Measurements from ENCODE around the gene POM121C. TPM values are rescaled to one million over a fixed set of nuclear protein-coding genes. Genes with fewer than 3 reads are reported as not detected.
A peak's percentile ranks its signal among the peaks of the same experiment; 100 is the strongest.
"Not testable (repeated sequence)": the region's sequence is repeated elsewhere in the genome, so short reads cannot be mapped to it uniquely, and the experiment has no call there.

POM121C gene
- total and polyA plus RNA-seq, 2 donors: 8.2 to 15.4 TPM

DNA sequence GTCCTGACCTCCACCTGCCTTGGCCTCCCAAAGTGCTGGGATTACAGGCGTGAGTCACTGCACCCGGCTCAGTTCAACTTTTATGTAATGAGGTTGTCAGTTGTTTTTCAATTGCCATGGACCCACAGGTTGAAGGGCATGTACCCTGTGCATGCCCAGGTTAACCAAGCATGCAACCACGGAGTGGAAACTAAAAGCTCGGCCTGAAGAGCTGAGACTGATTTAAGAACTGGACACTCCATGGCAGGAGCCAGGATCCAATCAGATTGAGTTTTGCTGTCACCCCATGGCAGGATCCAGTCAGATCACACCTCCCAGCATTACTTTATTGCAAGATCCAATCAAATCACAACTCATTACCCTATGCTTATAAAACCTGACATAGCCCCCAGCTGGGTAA is 22.9 kb upstream of the POM121C start:
- H3K4me3 ChIP-seq (ENCODE audit: low read length in 2 of 2); H3K27me3 ChIP-seq (ENCODE audit: control insufficient read depth in 2 of 2, insufficient read depth in 1 of 2, low read length in 1 of 2); H3K36me3 ChIP-seq (ENCODE audit: control insufficient read depth in 2 of 2, insufficient read depth in 2 of 2, low read length in 1 of 2); H3K9me3 ChIP-seq (ENCODE audit: control insufficient read depth in 2 of 2, insufficient read depth in 1 of 2, low read length in 1 of 2); H3K4me1 ChIP-seq (ENCODE audit: control insufficient read depth in 2 of 2, insufficient read depth in 2 of 2, low read length in 2 of 2); H3K27ac ChIP-seq (ENCODE audit: low read depth in 1 of 2, low read length in 1 of 2); DNase-seq (ENCODE audit: low read depth in 6 of 9, low spot score in 9 of 9): not testable (repeated sequence)
- WGBS: 100% methylated on average over 2 of the region's 4 CpGs

DNA sequence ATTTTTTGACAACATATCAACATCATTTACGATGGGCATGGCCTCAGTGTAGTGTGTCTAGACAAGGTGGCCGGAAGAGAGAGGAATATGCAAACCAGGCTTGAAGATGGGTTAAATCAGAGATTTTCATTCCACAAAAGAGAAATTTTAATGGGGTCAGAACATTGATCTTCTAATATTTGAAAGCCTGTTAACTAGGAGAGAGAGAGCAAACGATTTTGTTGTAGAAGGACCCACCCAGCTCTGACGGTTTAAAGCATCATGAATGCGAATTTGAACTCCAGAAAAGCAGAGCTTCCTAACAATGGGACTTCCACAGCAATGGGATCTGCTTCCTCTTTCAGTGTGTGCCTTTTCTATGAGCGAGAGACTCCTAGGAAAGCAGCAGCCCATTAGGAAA is 5.9 kb upstream of the POM121C start, which contains the start of gene SPDYE5:
Gene SPDYE5, plus strand, starts transcription at position 301 of the 400 bp plus-strand sequence. CDS start 1,728 bp downstream, outside the sequence.
- not testable (repeated sequence) for H3K27me3 ChIP-seq (ENCODE audit: control insufficient read depth in 2 of 2, insufficient read depth in 1 of 2, low read length in 1 of 2); H3K36me3 ChIP-seq (ENCODE audit: control insufficient read depth in 2 of 2, insufficient read depth in 2 of 2, low read length in 1 of 2); H3K4me1 ChIP-seq (ENCODE audit: control insufficient read depth in 2 of 2, insufficient read depth in 2 of 2, low read length in 2 of 2); H3K9me3 ChIP-seq (ENCODE audit: control insufficient read depth in 2 of 2, insufficient read depth in 1 of 2, low read length in 1 of 2); H3K4me3 ChIP-seq (ENCODE audit: low read length in 2 of 2); DNase-seq (ENCODE audit: low read depth in 6 of 9, low spot score in 9 of 9); H3K27ac ChIP-seq (ENCODE audit: low read depth in 1 of 2, low read length in 1 of 2)
- 96% methylated on average over 5 of the region's 6 CpGs for WGBS

DNA sequence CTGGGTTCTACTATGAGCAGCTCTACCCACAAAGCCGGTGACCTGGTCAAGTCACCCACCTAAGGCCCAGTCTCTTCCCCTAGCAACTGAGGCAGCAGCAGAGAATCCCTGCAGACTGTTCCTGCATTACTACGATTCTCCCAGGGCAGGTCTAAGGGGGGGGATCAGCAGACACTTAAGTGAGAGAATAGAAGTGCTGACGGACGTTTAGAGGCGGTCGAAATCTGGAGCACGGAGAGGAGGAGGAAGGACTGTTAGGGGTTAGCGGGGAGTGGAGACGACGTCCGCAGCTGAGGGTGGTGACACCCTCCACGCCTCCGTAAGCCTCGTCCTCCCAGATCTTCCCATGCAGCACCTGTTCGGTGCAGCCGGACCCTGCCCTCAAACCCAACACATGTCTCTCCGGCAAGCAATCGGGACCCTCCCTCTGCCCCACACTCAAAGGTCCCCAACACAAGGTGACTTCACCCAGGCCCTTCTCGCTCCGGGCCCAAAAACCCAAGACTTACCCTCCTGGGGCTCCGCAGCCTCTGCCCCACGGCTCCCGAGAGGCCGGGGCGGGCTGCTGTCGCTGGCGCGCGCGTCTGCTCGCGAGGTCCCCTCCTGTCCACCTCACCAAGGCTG is 632 bp downstream of the POM121C start:
- DNase-seq (ENCODE audit: low read depth in 6 of 9, low spot score in 9 of 9): peak in 4 of 9 donors; percentile 0 to 13 (median 8)
- WGBS: 3% methylated on average over 32 of the region's 32 CpGs

DNA sequence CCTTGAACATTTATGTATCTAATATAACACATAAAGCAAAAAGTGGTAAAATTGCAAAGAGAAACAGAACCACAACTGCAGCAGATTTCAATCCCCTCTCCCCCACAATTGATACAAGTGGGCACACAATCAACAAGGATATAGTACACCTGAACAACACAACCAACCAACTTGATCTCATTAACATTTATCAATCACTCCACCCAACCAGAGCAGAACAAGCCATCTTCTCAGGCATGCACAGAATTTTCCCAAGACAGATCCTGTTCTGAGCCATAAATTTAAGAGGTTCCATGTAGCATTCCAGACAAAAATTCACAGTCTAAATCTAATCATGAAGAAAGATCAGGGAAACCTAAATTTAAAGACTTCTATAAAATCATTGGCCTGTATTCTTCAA is 5.8 kb downstream of the POM121C start:
- not testable (repeated sequence) for DNase-seq (ENCODE audit: low read depth in 6 of 9, low spot score in 9 of 9); H3K27ac ChIP-seq (ENCODE audit: low read depth in 1 of 2, low read length in 1 of 2); H3K36me3 ChIP-seq (ENCODE audit: control insufficient read depth in 2 of 2, insufficient read depth in 2 of 2, low read length in 1 of 2); H3K4me3 ChIP-seq (ENCODE audit: low read length in 2 of 2); H3K27me3 ChIP-seq (ENCODE audit: control insufficient read depth in 2 of 2, insufficient read depth in 1 of 2, low read length in 1 of 2); H3K9me3 ChIP-seq (ENCODE audit: control insufficient read depth in 2 of 2, insufficient read depth in 1 of 2, low read length in 1 of 2); H3K4me1 ChIP-seq (ENCODE audit: control insufficient read depth in 2 of 2, insufficient read depth in 2 of 2, low read length in 2 of 2)

More for the DNA sequence above, 632 bp downstream of the POM121C start:
- H3K9me3 ChIP-seq (ENCODE audit: control insufficient read depth in 2 of 2, insufficient read depth in 1 of 2, low read length in 1 of 2); H3K27me3 ChIP-seq (ENCODE audit: control insufficient read depth in 2 of 2, insufficient read depth in 1 of 2, low read length in 1 of 2); H3K4me1 ChIP-seq (ENCODE audit: control insufficient read depth in 2 of 2, insufficient read depth in 2 of 2, low read length in 2 of 2); H3K36me3 ChIP-seq (ENCODE audit: control insufficient read depth in 2 of 2, insufficient read depth in 2 of 2, low read length in 1 of 2); H3K27ac ChIP-seq (ENCODE audit: low read depth in 1 of 2, low read length in 1 of 2): not testable (repeated sequence)
- H3K4me3 ChIP-seq (ENCODE audit: low read length in 2 of 2): peak overlapping the region; percentile 60 to 70

DNA sequence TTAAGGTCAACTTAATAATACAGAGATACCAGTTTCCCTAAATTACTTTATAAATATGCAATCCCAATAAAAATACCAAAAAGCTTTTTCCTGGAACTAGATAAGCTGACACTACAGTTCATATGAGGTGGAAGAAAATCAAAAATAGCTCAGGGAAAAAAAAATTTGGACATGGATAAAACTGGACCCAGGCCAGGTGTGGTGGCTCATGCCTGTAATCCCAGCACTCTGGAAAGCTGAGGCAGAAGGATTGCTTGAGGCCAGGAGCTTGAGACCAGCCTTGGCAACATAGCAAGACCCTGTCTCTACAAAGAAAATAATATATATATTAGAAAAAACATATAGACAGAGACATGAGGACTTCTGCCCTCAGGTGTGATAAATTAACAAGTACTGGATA is 8.6 kb downstream of the POM121C start:
- not testable (repeated sequence) for H3K27me3 ChIP-seq (ENCODE audit: control insufficient read depth in 2 of 2, insufficient read depth in 1 of 2, low read length in 1 of 2); DNase-seq (ENCODE audit: low read depth in 6 of 9, low spot score in 9 of 9); H3K27ac ChIP-seq (ENCODE audit: low read depth in 1 of 2, low read length in 1 of 2); H3K9me3 ChIP-seq (ENCODE audit: control insufficient read depth in 2 of 2, insufficient read depth in 1 of 2, low read length in 1 of 2); H3K4me3 ChIP-seq (ENCODE audit: low read length in 2 of 2); H3K4me1 ChIP-seq (ENCODE audit: control insufficient read depth in 2 of 2, insufficient read depth in 2 of 2, low read length in 2 of 2)
- H3K36me3 ChIP-seq (ENCODE audit: control insufficient read depth in 2 of 2, insufficient read depth in 2 of 2, low read length in 1 of 2): peaks cover 2 to 11% of the 10 kb centered on the region in 2 donors

DNA sequence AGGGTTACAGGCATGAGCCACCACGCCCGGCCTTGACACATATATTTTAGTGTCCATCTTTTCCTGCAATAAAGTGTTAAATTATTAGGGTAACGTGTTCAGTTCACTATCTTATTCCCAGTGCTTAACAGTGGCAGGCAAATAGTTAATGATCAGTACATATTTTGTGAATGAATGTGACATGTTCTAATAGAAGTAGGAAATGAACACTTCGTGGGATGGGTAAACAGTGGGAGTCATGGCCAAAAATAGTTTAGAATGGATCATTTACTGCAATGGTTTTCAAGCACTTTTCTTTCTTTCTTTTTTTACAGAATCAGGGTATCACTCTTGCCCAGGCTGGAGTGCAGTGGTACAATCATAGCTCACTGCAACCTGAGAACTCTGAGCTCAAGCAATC is 15.9 kb downstream of the POM121C start:
- not testable (repeated sequence) for H3K27me3 ChIP-seq (ENCODE audit: control insufficient read depth in 2 of 2, insufficient read depth in 1 of 2, low read length in 1 of 2); DNase-seq (ENCODE audit: low read depth in 6 of 9, low spot score in 9 of 9); H3K4me1 ChIP-seq (ENCODE audit: control insufficient read depth in 2 of 2, insufficient read depth in 2 of 2, low read length in 2 of 2); H3K4me3 ChIP-seq (ENCODE audit: low read length in 2 of 2); H3K27ac ChIP-seq (ENCODE audit: low read depth in 1 of 2, low read length in 1 of 2); H3K9me3 ChIP-seq (ENCODE audit: control insufficient read depth in 2 of 2, insufficient read depth in 1 of 2, low read length in 1 of 2)
- WGBS: over 99% methylated on average over 3 of the region's 4 CpGs
- H3K36me3 ChIP-seq (ENCODE audit: control insufficient read depth in 2 of 2, insufficient read depth in 2 of 2, low read length in 1 of 2): peaks cover 16 to 19% of the 10 kb centered on the region in 2 donors

DNA sequence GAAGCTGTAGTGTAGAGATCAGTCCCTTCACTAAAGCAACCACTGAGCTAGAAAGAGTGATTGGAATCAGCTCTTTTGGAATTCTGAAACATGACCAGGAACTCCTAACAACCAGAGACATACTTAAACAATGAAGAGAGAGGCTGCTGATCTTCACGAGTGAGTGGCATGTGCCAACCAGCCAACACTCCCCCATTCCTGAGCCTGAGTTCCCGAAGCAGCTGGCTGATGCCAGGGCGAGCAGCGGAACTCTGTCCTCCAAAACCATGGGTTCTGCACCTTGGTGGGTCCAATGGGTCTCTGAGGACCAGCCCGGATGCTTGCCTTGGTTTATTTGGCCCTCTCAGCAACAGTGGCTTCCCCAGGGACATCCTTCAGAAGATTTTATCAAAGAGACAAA is 25.6 kb downstream of the POM121C start:
- whole genome bisulfite sequencing: 84% methylated on average over 4 of the region's 5 CpGs
- not testable (repeated sequence) for H3K27me3 ChIP-seq (ENCODE audit: control insufficient read depth in 2 of 2, insufficient read depth in 1 of 2, low read length in 1 of 2); DNase-seq (ENCODE audit: low read depth in 6 of 9, low spot score in 9 of 9); H3K4me3 ChIP-seq (ENCODE audit: low read length in 2 of 2); H3K36me3 ChIP-seq (ENCODE audit: control insufficient read depth in 2 of 2, insufficient read depth in 2 of 2, low read length in 1 of 2); H3K9me3 ChIP-seq (ENCODE audit: control insufficient read depth in 2 of 2, insufficient read depth in 1 of 2, low read length in 1 of 2); H3K4me1 ChIP-seq (ENCODE audit: control insufficient read depth in 2 of 2, insufficient read depth in 2 of 2, low read length in 2 of 2); H3K27ac ChIP-seq (ENCODE audit: low read depth in 1 of 2, low read length in 1 of 2)

DNA sequence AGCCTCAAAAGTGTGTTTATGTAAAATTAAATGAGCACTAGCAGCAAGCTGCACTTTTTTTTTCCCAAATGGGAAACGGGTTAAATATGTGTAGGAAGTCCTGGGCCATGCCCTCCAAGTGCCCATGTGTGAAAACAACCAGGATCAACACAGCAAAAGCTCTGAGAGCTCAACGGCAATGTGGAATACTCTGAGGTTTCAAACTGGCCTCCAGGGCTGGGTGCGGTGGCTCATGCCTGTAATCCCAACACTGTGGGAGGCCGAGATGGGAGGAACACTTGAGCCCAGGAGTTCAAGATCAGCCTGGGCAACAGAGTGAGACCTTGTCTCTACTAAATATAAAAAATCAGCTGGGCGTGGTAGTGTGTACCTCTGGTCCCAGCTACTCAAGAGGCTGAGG is 28.1 kb downstream of the POM121C start:
- H3K36me3 ChIP-seq (ENCODE audit: control insufficient read depth in 2 of 2, insufficient read depth in 2 of 2, low read length in 1 of 2); H3K4me1 ChIP-seq (ENCODE audit: control insufficient read depth in 2 of 2, insufficient read depth in 2 of 2, low read length in 2 of 2); H3K9me3 ChIP-seq (ENCODE audit: control insufficient read depth in 2 of 2, insufficient read depth in 1 of 2, low read length in 1 of 2); H3K27me3 ChIP-seq (ENCODE audit: control insufficient read depth in 2 of 2, insufficient read depth in 1 of 2, low read length in 1 of 2); H3K27ac ChIP-seq (ENCODE audit: low read depth in 1 of 2, low read length in 1 of 2); H3K4me3 ChIP-seq (ENCODE audit: low read length in 2 of 2); DNase-seq (ENCODE audit: low read depth in 6 of 9, low spot score in 9 of 9): not testable (repeated sequence)
- WGBS: 95% methylated on average over 1 of the region's 5 CpGs

DNA sequence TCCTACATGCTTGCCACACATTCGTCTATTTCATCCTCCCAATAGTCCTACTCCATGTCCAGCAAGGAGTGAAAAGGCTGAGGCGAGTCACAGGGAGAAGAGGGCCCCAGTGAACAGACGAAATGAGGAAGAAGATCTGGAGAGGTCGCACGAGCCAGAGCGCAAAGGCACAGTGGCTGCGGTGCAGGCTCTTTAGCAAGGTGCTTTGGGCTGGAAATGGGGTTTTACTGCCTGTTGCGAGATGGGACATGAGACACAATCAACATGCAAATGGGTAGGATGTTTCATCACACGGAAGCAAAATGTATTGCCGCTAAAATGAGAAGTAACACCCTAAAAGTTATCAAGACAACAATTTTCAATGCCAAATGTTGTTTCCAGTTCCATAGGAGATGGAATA is 29.7 kb downstream of the POM121C start:
- H3K4me1 ChIP-seq (ENCODE audit: control insufficient read depth in 2 of 2, insufficient read depth in 2 of 2, low read length in 2 of 2); DNase-seq (ENCODE audit: low read depth in 6 of 9, low spot score in 9 of 9); H3K9me3 ChIP-seq (ENCODE audit: control insufficient read depth in 2 of 2, insufficient read depth in 1 of 2, low read length in 1 of 2); H3K27me3 ChIP-seq (ENCODE audit: control insufficient read depth in 2 of 2, insufficient read depth in 1 of 2, low read length in 1 of 2); H3K4me3 ChIP-seq (ENCODE audit: low read length in 2 of 2); H3K36me3 ChIP-seq (ENCODE audit: control insufficient read depth in 2 of 2, insufficient read depth in 2 of 2, low read length in 1 of 2); H3K27ac ChIP-seq (ENCODE audit: low read depth in 1 of 2, low read length in 1 of 2): not testable (repeated sequence)
- 90% methylated on average over 8 of the region's 10 CpGs for WGBS

DNA sequence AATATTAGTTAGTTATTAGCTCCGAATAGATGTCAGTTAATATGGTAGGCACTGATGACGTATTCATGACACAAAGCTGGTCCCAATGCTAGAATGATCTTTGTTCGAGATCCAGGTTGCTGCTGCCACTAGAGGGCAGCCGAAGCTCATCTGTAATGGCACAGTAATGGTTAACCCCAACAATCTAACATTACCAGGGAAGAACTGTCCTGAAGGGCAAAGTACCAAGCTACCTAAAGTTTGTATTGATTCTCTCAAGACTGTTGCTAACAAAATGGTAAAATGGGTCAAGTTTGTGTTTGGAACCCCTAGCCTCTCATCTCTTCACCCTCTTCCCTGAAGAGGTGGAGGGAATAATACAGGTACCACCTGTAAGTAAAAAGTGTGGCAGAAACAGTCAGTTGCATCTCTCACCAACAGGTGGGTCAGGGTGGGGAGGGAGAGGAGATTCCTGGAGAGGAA is 33.6 kb downstream of the POM121C start:
- H3K36me3 ChIP-seq (ENCODE audit: control insufficient read depth in 2 of 2, insufficient read depth in 2 of 2, low read length in 1 of 2); H3K27ac ChIP-seq (ENCODE audit: low read depth in 1 of 2, low read length in 1 of 2); H3K4me3 ChIP-seq (ENCODE audit: low read length in 2 of 2); H3K9me3 ChIP-seq (ENCODE audit: control insufficient read depth in 2 of 2, insufficient read depth in 1 of 2, low read length in 1 of 2); H3K4me1 ChIP-seq (ENCODE audit: control insufficient read depth in 2 of 2, insufficient read depth in 2 of 2, low read length in 2 of 2); H3K27me3 ChIP-seq (ENCODE audit: control insufficient read depth in 2 of 2, insufficient read depth in 1 of 2, low read length in 1 of 2); DNase-seq (ENCODE audit: low read depth in 6 of 9, low spot score in 9 of 9): not testable (repeated sequence)
- 31% methylated on average over 3 of the region's 4 CpGs for WGBS
